Neural cell (in vitro differentiated cells): ENCODE results near the gene TPI1.
"Not testable (repeated sequence)": the region's sequence is repeated elsewhere in the genome, so short reads cannot be mapped to it uniquely, and the experiment has no call there.

Source experiments
- EP300 ChIP-seq: fragments of 450-650 bp; conservative IDR thresholded peaks from 2 replicates; pipeline ENCODE4 v1.6.1; 2014; ENCODE audit warnings: antibody characterized with exemption, mild to moderate bottlenecking, moderate library complexity; ENCODE audit not compliant: poor library complexity, severe bottlenecking
- EZH2 ChIP-seq: fragments of 200-600, 300-800 bp; shearing (Covaris generic), sonication (generic); IDR thresholded peaks from 2 replicates; pipeline ENCODE4 v1.6.1; 2014; ENCODE audit warnings: antibody characterized with exemption, low read length, borderline replicate concordance, mild to moderate bottlenecking; ENCODE audit not compliant: insufficient read depth, poor library complexity, severe bottlenecking
- MXI1 ChIP-seq: fragments of 450-650 bp; conservative IDR thresholded peaks from 2 replicates; pipeline ENCODE4 v1.6.1; 2014; ENCODE audit warnings: antibody characterized with exemption, mild to moderate bottlenecking; ENCODE audit not compliant: poor library complexity, severe bottlenecking
- POLR2AphosphoS5 ChIP-seq: IDR thresholded peaks from 2 replicates; pipeline ENCODE4 v1.6.1; 2012
- RAD21 ChIP-seq: fragments of 450-650 bp; conservative IDR thresholded peaks from 2 replicates; pipeline ENCODE4 v1.6.1; 2014; ENCODE audit warnings: antibody characterized with exemption, mild to moderate bottlenecking, moderate library complexity
- SMC3 ChIP-seq: fragments of 450-650 bp; conservative IDR thresholded peaks from 2 replicates; pipeline ENCODE4 v1.6.1; 2014; ENCODE audit warnings: antibody characterized with exemption, mild to moderate bottlenecking, moderate library complexity; ENCODE audit not compliant: poor library complexity
- TAF1 ChIP-seq: IDR thresholded peaks from 2 replicates; pipeline ENCODE4 v1.6.1; 2012; ENCODE audit warnings: low read depth
- TF ChIP-seq, protein P1 (sequence below): fragments of 450-650 bp; IDR thresholded peaks from 2 replicates; pipeline ENCODE4 v1.5.1; 2014; ENCODE audit warnings: antibody characterized with exemption, mild to moderate bottlenecking, moderate library complexity; ENCODE audit not compliant: poor library complexity, severe bottlenecking
- TF ChIP-seq, protein P2 (sequence below): IDR thresholded peaks from 2 replicates; pipeline ENCODE4 v1.6.1; 2012; ENCODE audit warnings: borderline replicate concordance

GRCh38 chr12:6879824-6880223 is 12.5 kb downstream of the TPI1 start:
- TF ChIP-seq, protein P1, sequence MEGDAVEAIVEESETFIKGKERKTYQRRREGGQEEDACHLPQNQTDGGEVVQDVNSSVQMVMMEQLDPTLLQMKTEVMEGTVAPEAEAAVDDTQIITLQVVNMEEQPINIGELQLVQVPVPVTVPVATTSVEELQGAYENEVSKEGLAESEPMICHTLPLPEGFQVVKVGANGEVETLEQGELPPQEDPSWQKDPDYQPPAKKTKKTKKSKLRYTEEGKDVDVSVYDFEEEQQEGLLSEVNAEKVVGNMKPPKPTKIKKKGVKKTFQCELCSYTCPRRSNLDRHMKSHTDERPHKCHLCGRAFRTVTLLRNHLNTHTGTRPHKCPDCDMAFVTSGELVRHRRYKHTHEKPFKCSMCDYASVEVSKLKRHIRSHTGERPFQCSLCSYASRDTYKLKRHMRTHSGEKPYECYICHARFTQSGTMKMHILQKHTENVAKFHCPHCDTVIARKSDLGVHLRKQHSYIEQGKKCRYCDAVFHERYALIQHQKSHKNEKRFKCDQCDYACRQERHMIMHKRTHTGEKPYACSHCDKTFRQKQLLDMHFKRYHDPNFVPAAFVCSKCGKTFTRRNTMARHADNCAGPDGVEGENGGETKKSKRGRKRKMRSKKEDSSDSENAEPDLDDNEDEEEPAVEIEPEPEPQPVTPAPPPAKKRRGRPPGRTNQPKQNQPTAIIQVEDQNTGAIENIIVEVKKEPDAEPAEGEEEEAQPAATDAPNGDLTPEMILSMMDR: not testable (repeated sequence)
- not testable (repeated sequence) for TF ChIP-seq RAD21, TAF1, POLR2AphosphoS5, MXI1, EZH2, EP300, SMC3
- TF ChIP-seq, protein P2, sequence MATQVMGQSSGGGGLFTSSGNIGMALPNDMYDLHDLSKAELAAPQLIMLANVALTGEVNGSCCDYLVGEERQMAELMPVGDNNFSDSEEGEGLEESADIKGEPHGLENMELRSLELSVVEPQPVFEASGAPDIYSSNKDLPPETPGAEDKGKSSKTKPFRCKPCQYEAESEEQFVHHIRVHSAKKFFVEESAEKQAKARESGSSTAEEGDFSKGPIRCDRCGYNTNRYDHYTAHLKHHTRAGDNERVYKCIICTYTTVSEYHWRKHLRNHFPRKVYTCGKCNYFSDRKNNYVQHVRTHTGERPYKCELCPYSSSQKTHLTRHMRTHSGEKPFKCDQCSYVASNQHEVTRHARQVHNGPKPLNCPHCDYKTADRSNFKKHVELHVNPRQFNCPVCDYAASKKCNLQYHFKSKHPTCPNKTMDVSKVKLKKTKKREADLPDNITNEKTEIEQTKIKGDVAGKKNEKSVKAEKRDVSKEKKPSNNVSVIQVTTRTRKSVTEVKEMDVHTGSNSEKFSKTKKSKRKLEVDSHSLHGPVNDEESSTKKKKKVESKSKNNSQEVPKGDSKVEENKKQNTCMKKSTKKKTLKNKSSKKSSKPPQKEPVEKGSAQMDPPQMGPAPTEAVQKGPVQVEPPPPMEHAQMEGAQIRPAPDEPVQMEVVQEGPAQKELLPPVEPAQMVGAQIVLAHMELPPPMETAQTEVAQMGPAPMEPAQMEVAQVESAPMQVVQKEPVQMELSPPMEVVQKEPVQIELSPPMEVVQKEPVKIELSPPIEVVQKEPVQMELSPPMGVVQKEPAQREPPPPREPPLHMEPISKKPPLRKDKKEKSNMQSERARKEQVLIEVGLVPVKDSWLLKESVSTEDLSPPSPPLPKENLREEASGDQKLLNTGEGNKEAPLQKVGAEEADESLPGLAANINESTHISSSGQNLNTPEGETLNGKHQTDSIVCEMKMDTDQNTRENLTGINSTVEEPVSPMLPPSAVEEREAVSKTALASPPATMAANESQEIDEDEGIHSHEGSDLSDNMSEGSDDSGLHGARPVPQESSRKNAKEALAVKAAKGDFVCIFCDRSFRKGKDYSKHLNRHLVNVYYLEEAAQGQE: not testable (repeated sequence)
